Fibroblast of lung (primary cell): ENCODE measurements around the gene KIAA1671. TPM values are rescaled to one million over a fixed set of nuclear protein-coding genes. Genes with fewer than 3 reads are reported as not detected.

Source experiments
- DNase-seq, 2 donors: peaks; one replicate each; pipeline versions ENCODE4 v3.0.0 to v3.0.0-alpha.2; 2010; ENCODE audit warnings: low read depth in 2 of 2
- H2AFZ ChIP-seq: 2 replicates; pipeline ENCODE4 v1.5.1; 2012; ENCODE audit warnings: low read length, control low read depth, inconsistent platforms
- H3K27ac ChIP-seq: 2 replicates; pipeline ENCODE4 v1.5.1; 2011; ENCODE audit warnings: low read length, control low read depth; ENCODE audit not compliant: insufficient read depth
- H3K27me3 ChIP-seq: 2 replicates; pipeline ENCODE4 v1.5.1; 2011; ENCODE audit warnings: mild to moderate bottlenecking, low read length; ENCODE audit not compliant: control insufficient read depth, insufficient read depth
- H3K36me3 ChIP-seq: 2 replicates; pipeline ENCODE4 v1.5.1; 2011; ENCODE audit warnings: low read length; ENCODE audit not compliant: control insufficient read depth, insufficient read depth
- H3K4me1 ChIP-seq: 2 replicates; pipeline ENCODE4 v1.5.1; 2011; ENCODE audit warnings: low read length; ENCODE audit not compliant: control insufficient read depth, insufficient read depth; ENCODE audit errors: extremely low read depth
- H3K4me2 ChIP-seq: 2 replicates; pipeline ENCODE4 v1.5.1; 2011; ENCODE audit warnings: low read length, control low read depth; ENCODE audit not compliant: insufficient read depth; ENCODE audit errors: extremely low read depth
- H3K4me3 ChIP-seq, 4 experiments: fragments of 200-600 bp in 1 of 4; sonication (generic) in 1 of 4; replicated peaks in 1 of 4; 2 replicates each; pipeline ENCODE4 v1.5.1; 2011 to 2016; ENCODE audit warnings: low read length in 4 of 4, low read depth in 3 of 4, mild to moderate bottlenecking in 3 of 4, control low read depth in 2 of 4, inconsistent platforms in 1 of 4, mixed read lengths in 1 of 4; ENCODE audit not compliant: insufficient read depth in 1 of 4; ENCODE audit errors: control extremely low read depth in 1 of 4
- H3K79me2 ChIP-seq: 2 replicates; pipeline ENCODE4 v1.5.1; 2012; ENCODE audit warnings: mild to moderate bottlenecking, low read length, inconsistent platforms; ENCODE audit not compliant: control insufficient read depth, insufficient read depth
- H3K9ac ChIP-seq: 2 replicates; pipeline ENCODE4 v1.5.1; 2011; ENCODE audit warnings: mild to moderate bottlenecking, low read length, control low read depth; ENCODE audit not compliant: insufficient read depth
- H3K9me3 ChIP-seq: 2 replicates; pipeline ENCODE4 v1.5.1; 2012; ENCODE audit warnings: low read depth, low read length; ENCODE audit not compliant: control insufficient read depth, insufficient read depth
- H4K20me1 ChIP-seq: 2 replicates; pipeline ENCODE4 v1.5.1; 2011; ENCODE audit warnings: low read length; ENCODE audit not compliant: control insufficient read depth, insufficient read depth; ENCODE audit errors: extremely low read depth
- EZH2 ChIP-seq: IDR thresholded peaks from 2 replicates; pipeline ENCODE4 v1.5.1; 2012; ENCODE audit warnings: low read length, control low read depth, mild to moderate bottlenecking; ENCODE audit errors: missing control alignments
- polyA plus RNA-seq, 2 donors: library from polyadenylated mRNA; depleted of rRNA in 1 of 2; stranded (reverse) in 1 of 2; unstranded in 1 of 2; fragments of >200 nt; gene quantifications; 2 replicates each; pipeline ENCODE4 v1.2.1, GENCODE V29; 2011 to 2012; ENCODE audit warnings: missing spikeins in 1 of 2
- total RNA-seq: library from RNA; depleted of rRNA; stranded (reverse); fragments of >200 nt; gene quantifications from 2 replicates; pipeline ENCODE4 v1.2.1, GENCODE V29; 2014
- TF ChIP-seq, protein P1 (sequence below), 2 donors: IDR thresholded peaks in 1 of 2; conservative IDR thresholded peaks in 1 of 2; 1 replicate in 1 of 2; 2 replicates in 1 of 2; pipeline ENCODE4 v1.5.1; 2011 to 2012; ENCODE audit warnings: low read length in 2 of 2, control low read depth in 1 of 2, inconsistent platforms in 1 of 2, low read depth in 1 of 2, mild to moderate bottlenecking in 1 of 2

Gene KIAA1671
- total and polyA plus RNA-seq, 2 donors (not counting 1 experiment from before 2014, with no cell fraction given): 0.34 to 1.3 TPM

GRCh38 chr22:25208328-25208727 is 255.8 kb downstream of the KIAA1671 start:
- TF ChIP-seq EZH2: no peak
- TF ChIP-seq, protein P1, sequence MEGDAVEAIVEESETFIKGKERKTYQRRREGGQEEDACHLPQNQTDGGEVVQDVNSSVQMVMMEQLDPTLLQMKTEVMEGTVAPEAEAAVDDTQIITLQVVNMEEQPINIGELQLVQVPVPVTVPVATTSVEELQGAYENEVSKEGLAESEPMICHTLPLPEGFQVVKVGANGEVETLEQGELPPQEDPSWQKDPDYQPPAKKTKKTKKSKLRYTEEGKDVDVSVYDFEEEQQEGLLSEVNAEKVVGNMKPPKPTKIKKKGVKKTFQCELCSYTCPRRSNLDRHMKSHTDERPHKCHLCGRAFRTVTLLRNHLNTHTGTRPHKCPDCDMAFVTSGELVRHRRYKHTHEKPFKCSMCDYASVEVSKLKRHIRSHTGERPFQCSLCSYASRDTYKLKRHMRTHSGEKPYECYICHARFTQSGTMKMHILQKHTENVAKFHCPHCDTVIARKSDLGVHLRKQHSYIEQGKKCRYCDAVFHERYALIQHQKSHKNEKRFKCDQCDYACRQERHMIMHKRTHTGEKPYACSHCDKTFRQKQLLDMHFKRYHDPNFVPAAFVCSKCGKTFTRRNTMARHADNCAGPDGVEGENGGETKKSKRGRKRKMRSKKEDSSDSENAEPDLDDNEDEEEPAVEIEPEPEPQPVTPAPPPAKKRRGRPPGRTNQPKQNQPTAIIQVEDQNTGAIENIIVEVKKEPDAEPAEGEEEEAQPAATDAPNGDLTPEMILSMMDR (conservative IDR thresholded peaks at IDR 0.05 in 1 of 2, IDR thresholded peaks at IDR 0.05 in 1 of 2; ENCODE audit: low read depth in 1 of 2, low read length in 2 of 2): no peak
- H3K27ac ChIP-seq: no peak overlapping the region

GRCh38 chr22:25208743-25209505 is 256.4 kb downstream of the KIAA1671 start:
- no peaks in the 10 kb centered on the region for H3K79me2 ChIP-seq
- no peaks in the 10 kb centered on the region for H3K36me3 ChIP-seq
- H3K9ac ChIP-seq: no peak overlapping the region
- no peaks in the 10 kb centered on the region for H3K4me1 ChIP-seq
- H3K27ac ChIP-seq: no peak overlapping the region
- no peak for TF ChIP-seq EZH2
- TF ChIP-seq, protein P1 (conservative IDR thresholded peaks at IDR 0.05 in 1 of 2, IDR thresholded peaks at IDR 0.05 in 1 of 2; ENCODE audit: low read depth in 1 of 2, low read length in 2 of 2): no peak
- no peaks in the 10 kb centered on the region for H3K9me3 ChIP-seq
- no peak overlapping the region for H2AFZ ChIP-seq
- no peaks in the 10 kb centered on the region for H4K20me1 ChIP-seq
- no peaks in the 10 kb centered on the region for H3K27me3 ChIP-seq
- H3K4me2 ChIP-seq: no peak overlapping the region
- no peak for DNase-seq
- H3K4me3 ChIP-seq: no peak overlapping the region

More at GRCh38 chr22:25208328-25208727, 255.8 kb downstream of the KIAA1671 start:
- Histone ChIP-seq H2AFZ (no peak overlapping the region), H3K4me2 (no peak overlapping the region), H4K20me1 (no peaks in the 10 kb centered on the region), H3K9me3 (no peaks in the 10 kb centered on the region), H3K4me3 (no peak overlapping the region), H3K79me2 (no peaks in the 10 kb centered on the region), H3K9ac (no peak overlapping the region), H3K4me1 (no peaks in the 10 kb centered on the region), H3K36me3 (no peaks in the 10 kb centered on the region), H3K27me3 (no peaks in the 10 kb centered on the region)
- DNase-seq: no peak

DNA sequence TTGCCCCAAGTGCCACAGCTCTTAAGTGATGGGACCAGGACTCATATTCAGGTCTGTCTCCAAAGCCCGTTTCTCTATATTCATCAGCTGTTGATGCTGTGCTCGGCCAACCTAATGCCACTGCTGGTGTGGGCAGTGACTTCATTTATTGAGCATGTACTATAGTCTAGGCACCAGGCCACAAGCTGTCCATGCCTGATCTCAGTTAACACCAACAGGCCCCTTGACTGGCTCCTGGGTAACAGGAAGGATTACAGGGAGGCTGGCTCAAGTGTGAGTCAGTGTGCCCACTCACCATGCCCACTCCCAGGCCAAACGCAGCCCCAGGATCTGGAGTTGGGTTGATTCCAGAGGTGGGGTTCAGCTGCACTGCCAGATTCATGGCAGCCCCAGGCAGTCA is 258.3 kb downstream of the KIAA1671 start:
- Histone ChIP-seq H3K79me2 (no peaks in the 10 kb centered on the region), H3K4me1 (no peaks in the 10 kb centered on the region), H3K4me3 (no peak overlapping the region), H3K9ac (no peak overlapping the region), H3K4me2 (no peak overlapping the region), H3K27ac (no peak overlapping the region), H3K9me3 (no peaks in the 10 kb centered on the region), H3K36me3 (no peaks in the 10 kb centered on the region), H3K27me3 (no peaks in the 10 kb centered on the region), H2AFZ (no peak overlapping the region), H4K20me1 (no peaks in the 10 kb centered on the region)
- TF ChIP-seq, protein P1 (conservative IDR thresholded peaks at IDR 0.05 in 1 of 2, IDR thresholded peaks at IDR 0.05 in 1 of 2; ENCODE audit: low read depth in 1 of 2, low read length in 2 of 2): no peak
- no peak for TF ChIP-seq EZH2
- no peak for DNase-seq
